OCI-LY1 (cell line): Measurements from ENCODE around the gene BIK.
A peak's percentile ranks its signal among the peaks of the same experiment; 100 is the strongest.

Experiments used
- H2AFZ ChIP-seq: fragments of 200-600 bp; sonication (generic), shearing (Covaris generic); 2 replicates; pipeline ENCODE4 v1.6.0; 2014; ENCODE audit warnings: antibody characterized with exemption, mild to moderate bottlenecking, low read length
- H3F3A ChIP-seq: fragments of 200-600 bp; sonication (generic), shearing (Covaris generic); 2 replicates; pipeline ENCODE4 v1.6.0; 2014; ENCODE audit warnings: mild to moderate bottlenecking, antibody characterized with exemption, low read length, moderate library complexity; ENCODE audit not compliant: insufficient read depth
- H3K27ac ChIP-seq: fragments of 200-600 bp; sonication (generic); 2 replicates; pipeline ENCODE4 v1.5.1; 2014; ENCODE audit warnings: low read length, mixed run types, mild to moderate bottlenecking, low read depth; ENCODE audit not compliant: poor library complexity, severe bottlenecking
- H3K27me3 ChIP-seq: fragments of 200-600 bp; sonication (generic); 2 replicates; pipeline ENCODE4 v1.6.0; 2014; ENCODE audit warnings: antibody characterized with exemption, mild to moderate bottlenecking, low read length, moderate library complexity; ENCODE audit not compliant: insufficient read depth
- H3K36me3 ChIP-seq: fragments of 200-600 bp; sonication (generic); 2 replicates; pipeline ENCODE4 v1.6.1; 2014; ENCODE audit warnings: mild to moderate bottlenecking, antibody characterized with exemption, low read length, moderate library complexity, mixed read lengths; ENCODE audit not compliant: insufficient read depth
- H3K4me1 ChIP-seq: fragments of 200-600 bp; sonication (generic); 2 replicates; pipeline ENCODE4 v1.5.1; 2014; ENCODE audit warnings: mild to moderate bottlenecking, low read length, moderate library complexity; ENCODE audit not compliant: insufficient read depth, severe bottlenecking
- H3K4me2 ChIP-seq: fragments of 200-600 bp; sonication (generic), shearing (Covaris generic); 2 replicates; pipeline ENCODE4 v1.6.1; 2014; ENCODE audit warnings: low read length
- H3K4me3 ChIP-seq: fragments of 200-600 bp; sonication (generic); 2 replicates; pipeline ENCODE4 v1.5.1; 2014; ENCODE audit warnings: low read length, low read depth, mild to moderate bottlenecking, mixed read lengths; ENCODE audit not compliant: poor library complexity, severe bottlenecking
- H3K79me2 ChIP-seq: fragments of 200-600 bp; shearing (Covaris generic); 2 replicates; pipeline ENCODE4 v1.6.1; 2016; ENCODE audit warnings: mixed run types, low read length, mixed read lengths; ENCODE audit not compliant: insufficient read depth
- H3K9ac ChIP-seq: fragments of 200-600 bp; sonication (generic), shearing (Covaris generic); 2 replicates; pipeline ENCODE4 v1.6.1; 2014; ENCODE audit warnings: mild to moderate bottlenecking, low read length, mixed read lengths
- H3K9me2 ChIP-seq: fragments of 200-600 bp; sonication (generic), shearing (Covaris generic); 2 replicates; pipeline ENCODE4 v1.6.1; 2014; ENCODE audit warnings: low read depth, mild to moderate bottlenecking, low read length, mixed read lengths
- H3K9me3 ChIP-seq: fragments of 200-600 bp; shearing (Covaris generic); 2 replicates; pipeline ENCODE4 v1.6.1; 2014; ENCODE audit warnings: low read length, mixed read lengths
- H4K20me1 ChIP-seq: fragments of 200-600 bp; sonication (generic), shearing (Covaris generic); 2 replicates; pipeline ENCODE4 v1.6.0; 2016; ENCODE audit warnings: mild to moderate bottlenecking, low read length; ENCODE audit not compliant: insufficient read depth
- EZH2 ChIP-seq: fragments of 200-600 bp; sonication (generic), shearing (Covaris generic); IDR thresholded peaks from 2 replicates; pipeline ENCODE4 v1.8.0; 2017; ENCODE audit warnings: borderline replicate concordance, mixed run types, mild to moderate bottlenecking, antibody characterized with exemption, low read length, moderate library complexity, mixed read lengths
- TF ChIP-seq, protein P1 (sequence below): fragments of 200-600 bp; sonication (generic), shearing (Covaris generic); IDR thresholded peaks from 2 replicates; pipeline ENCODE4 v1.5.1; 2017; ENCODE audit warnings: mild to moderate bottlenecking, antibody characterized with exemption, low read length, moderate library complexity, mixed read lengths

BIK gene

DNA sequence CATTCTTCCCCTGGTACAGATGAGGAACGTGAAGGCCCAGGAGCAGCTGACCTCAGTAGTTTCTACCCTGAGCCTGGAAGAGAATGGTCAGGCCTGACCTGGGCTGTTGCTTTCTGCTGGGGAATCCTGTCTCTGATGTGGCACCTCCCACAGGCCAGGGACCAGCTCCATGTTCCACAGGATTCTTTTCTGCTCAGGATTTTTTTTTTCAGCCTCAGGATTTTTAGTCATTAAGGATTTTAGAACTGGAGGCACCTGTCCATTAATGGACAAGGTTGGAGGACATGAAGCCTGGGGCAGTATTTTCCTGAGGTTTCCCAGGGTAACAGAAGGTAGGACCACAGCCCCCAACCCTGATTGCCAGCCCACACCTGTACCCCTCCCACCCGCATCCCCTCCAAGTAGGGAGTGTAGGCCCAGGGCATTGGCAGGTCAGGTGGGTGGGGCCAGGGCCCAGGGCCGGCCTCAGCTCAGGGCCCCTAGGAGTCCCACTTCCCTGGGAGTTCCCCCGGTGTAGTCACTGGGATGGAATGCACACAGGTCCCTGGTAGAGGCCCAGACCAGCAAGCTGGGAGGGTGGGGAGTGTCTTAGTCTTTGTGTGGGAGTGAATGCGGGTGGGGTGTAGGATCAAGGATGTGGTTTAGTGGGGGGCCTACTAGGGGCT is 16.1 kb downstream of the BIK start:
- Histone ChIP-seq H3K9me2 (no peaks in the 10 kb centered on the region), H3K79me2 (0 out of 2 replicates have a peak, but pooled peaks cover 4% of the 10 kb centered on the region), H3K27ac (peak overlapping the region; percentile 87), H3K36me3 (peaks cover 51% of the 10 kb centered on the region; the same call in 1 of the 2 replicates), H3K4me1 (peaks cover 66% of the 10 kb centered on the region), H3K9me3 (no peaks in the 10 kb centered on the region), H3K27me3 (no peaks in the 10 kb centered on the region), H4K20me1 (no peaks in the 10 kb centered on the region), H3F3A (peaks cover 8% of the 10 kb centered on the region), H3K9ac (no peak overlapping the region), H3K4me2 (no peak overlapping the region), H2AFZ (no peak overlapping the region), H3K4me3 (no peak overlapping the region)
- TF ChIP-seq EZH2 = no peak
- TF ChIP-seq, protein P1, sequence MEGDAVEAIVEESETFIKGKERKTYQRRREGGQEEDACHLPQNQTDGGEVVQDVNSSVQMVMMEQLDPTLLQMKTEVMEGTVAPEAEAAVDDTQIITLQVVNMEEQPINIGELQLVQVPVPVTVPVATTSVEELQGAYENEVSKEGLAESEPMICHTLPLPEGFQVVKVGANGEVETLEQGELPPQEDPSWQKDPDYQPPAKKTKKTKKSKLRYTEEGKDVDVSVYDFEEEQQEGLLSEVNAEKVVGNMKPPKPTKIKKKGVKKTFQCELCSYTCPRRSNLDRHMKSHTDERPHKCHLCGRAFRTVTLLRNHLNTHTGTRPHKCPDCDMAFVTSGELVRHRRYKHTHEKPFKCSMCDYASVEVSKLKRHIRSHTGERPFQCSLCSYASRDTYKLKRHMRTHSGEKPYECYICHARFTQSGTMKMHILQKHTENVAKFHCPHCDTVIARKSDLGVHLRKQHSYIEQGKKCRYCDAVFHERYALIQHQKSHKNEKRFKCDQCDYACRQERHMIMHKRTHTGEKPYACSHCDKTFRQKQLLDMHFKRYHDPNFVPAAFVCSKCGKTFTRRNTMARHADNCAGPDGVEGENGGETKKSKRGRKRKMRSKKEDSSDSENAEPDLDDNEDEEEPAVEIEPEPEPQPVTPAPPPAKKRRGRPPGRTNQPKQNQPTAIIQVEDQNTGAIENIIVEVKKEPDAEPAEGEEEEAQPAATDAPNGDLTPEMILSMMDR = no peak

DNA sequence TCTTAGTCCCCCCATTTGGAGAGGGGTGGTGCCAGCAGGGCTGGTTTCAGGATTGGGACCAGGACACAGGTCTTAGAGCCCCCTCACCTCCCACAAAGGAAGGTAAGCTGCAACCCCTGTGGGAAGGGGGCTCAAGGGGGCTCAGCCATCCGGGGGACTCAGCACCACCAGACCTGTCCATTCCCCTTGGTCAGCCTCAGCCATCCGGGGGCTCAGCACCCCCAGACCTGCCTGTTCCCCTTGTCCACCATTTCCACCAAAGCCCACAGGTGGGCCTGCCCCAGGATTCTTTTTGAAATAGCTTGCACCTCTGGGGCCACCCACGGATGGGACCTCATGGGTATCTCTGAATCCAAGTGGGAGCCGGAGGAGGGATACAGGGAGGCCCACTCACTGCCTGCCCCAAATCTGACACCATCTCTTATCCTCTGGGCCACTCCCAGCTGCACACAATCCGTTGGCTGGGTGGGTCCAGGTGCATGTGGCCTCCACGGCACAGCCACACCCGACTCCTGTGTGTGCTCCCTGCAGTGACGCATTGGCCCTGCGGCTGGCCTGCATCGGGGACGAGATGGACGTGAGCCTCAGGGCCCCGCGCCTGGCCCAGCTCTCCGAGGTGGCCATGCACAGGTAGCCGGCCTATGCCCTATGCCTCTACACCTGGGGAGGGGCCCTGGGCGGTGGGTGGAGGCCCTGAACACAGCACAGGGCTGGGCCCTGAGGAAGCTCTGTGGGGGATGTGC is 16.8 kb downstream of the BIK start:
- H3K9me2 ChIP-seq = no peaks in the 10 kb centered on the region
- 0 out of 2 replicates have a peak, but pooled peaks cover 4% of the 10 kb centered on the region for H3K79me2 ChIP-seq
- TF ChIP-seq, protein P1 = no peak
- TF ChIP-seq EZH2 = no peak
- H3K9me3 ChIP-seq = no peaks in the 10 kb centered on the region
- H3K9ac ChIP-seq = peak overlapping the region; percentile 42; the same call in 1 of the 2 replicates
- no peak overlapping the region for H3K4me3 ChIP-seq
- peaks cover 58% of the 10 kb centered on the region for H3K36me3 ChIP-seq
- H4K20me1 ChIP-seq = no peaks in the 10 kb centered on the region
- H3F3A ChIP-seq = peaks cover 8% of the 10 kb centered on the region
- no peaks in the 10 kb centered on the region for H3K27me3 ChIP-seq
- peak overlapping the region; percentile 87 for H3K27ac ChIP-seq
- peaks cover 59% of the 10 kb centered on the region for H3K4me1 ChIP-seq
- no peak overlapping the region for H2AFZ ChIP-seq
- peak overlapping the region; percentile 53; the same call in 1 of the 2 replicates for H3K4me2 ChIP-seq

DNA sequence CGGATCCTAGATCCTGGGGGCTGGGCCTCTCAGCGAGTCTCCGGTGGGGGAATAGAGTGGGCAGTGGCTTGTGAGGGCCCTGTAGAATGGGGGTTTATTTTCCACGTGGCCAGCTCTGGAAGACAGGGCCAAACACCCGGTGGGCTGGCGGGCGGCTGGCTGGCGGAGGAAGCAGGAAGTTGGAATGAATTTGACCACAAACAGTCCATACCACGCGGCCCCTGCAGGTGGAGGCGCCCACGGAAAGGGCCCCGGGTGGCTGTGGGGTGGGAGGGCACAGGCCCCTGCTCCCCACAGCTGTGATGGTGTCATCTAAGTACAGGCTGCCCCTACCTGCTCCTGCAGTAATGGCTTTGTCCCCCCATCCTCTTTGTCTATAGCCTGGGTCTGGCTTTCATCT is 17.6 kb downstream of the BIK start:
- Histone ChIP-seq H3K9me2 (no peaks in the 10 kb centered on the region), H3K79me2 (no peaks in the 10 kb centered on the region), H3K9me3 (no peaks in the 10 kb centered on the region), H3K4me3 (peak overlapping the region; percentile 18), H3F3A (peaks cover under 1% of the 10 kb centered on the region; the same call in 1 of the 2 replicates), H3K27me3 (no peaks in the 10 kb centered on the region), H3K9ac (peak overlapping the region; percentile 42; the same call in 1 of the 2 replicates), H2AFZ (no peak overlapping the region), H3K4me2 (peak overlapping the region; percentile 53), H4K20me1 (no peaks in the 10 kb centered on the region), H3K36me3 (peaks cover 66% of the 10 kb centered on the region), H3K4me1 (peaks cover 51% of the 10 kb centered on the region), H3K27ac (peak overlapping the region; percentile 87)
- TF ChIP-seq EZH2 = no peak
- TF ChIP-seq, protein P1 = no peak
